ENCODE measurements around the gene SLC1A2.

DNA sequence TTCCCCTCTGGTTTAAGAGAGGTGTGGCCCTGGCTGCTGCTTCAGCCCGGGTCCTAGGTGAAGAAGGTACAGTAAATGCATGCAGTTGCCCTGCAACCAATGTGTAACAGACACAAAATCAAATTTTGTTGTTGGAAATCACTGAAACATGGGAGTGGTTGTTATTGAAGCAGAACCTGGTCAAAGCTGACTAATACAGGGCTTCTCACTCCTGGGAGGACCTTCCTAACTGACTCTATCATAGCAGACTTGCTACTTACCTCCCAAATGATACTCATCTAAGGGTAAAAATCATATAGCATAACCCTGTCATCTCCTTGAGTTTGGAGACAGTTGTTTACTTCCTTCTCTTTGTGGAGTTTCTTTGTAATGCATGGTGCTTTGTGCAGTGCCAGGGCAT, 52.6 kb downstream of the SLC1A2 start:
- TF ChIP-seq, protein P1, sequence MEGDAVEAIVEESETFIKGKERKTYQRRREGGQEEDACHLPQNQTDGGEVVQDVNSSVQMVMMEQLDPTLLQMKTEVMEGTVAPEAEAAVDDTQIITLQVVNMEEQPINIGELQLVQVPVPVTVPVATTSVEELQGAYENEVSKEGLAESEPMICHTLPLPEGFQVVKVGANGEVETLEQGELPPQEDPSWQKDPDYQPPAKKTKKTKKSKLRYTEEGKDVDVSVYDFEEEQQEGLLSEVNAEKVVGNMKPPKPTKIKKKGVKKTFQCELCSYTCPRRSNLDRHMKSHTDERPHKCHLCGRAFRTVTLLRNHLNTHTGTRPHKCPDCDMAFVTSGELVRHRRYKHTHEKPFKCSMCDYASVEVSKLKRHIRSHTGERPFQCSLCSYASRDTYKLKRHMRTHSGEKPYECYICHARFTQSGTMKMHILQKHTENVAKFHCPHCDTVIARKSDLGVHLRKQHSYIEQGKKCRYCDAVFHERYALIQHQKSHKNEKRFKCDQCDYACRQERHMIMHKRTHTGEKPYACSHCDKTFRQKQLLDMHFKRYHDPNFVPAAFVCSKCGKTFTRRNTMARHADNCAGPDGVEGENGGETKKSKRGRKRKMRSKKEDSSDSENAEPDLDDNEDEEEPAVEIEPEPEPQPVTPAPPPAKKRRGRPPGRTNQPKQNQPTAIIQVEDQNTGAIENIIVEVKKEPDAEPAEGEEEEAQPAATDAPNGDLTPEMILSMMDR (IDR thresholded peaks at IDR 0.05): no peak
- TF ChIP-seq POLR2A (IDR thresholded peaks at IDR 0.05) (no peak), EP300 (IDR thresholded peaks at IDR 0.05) (no peak)
